ENCODE measurements around the gene FKRP. TPM values are rescaled to one million over a fixed set of nuclear protein-coding genes. Genes with fewer than 3 reads are reported as not detected.

FKRP gene
- total RNA-seq, 1 experiment from 2014 or later, result 19.4 TPM

- H2AFZ ChIP-seq (ENCODE audit: low read depth, low read length, poor library complexity, severe bottlenecking), result no peak overlapping the region
- H3K36me3 ChIP-seq (ENCODE audit: control insufficient read depth in 1 of 2, insufficient read depth in 2 of 2, low read length in 2 of 2), result peaks cover 36 to 39% of the 10 kb centered on the region in 2 experiments
- CTCF ChIA-PET, result interaction anchor here (1.3 kb wide), 1 partner anchor 22 kb away, joined by 3 read pairs; no protein-coding TSS in a partner anchor
- no peaks in the 10 kb centered on the region for H3K9me3 ChIP-seq (ENCODE audit: control insufficient read depth in 1 of 2, insufficient read depth in 1 of 2, low read depth in 1 of 2, low read length in 2 of 2)
- no peak overlapping the region for H3K4me3 ChIP-seq (replicated peaks in 1 of 2; ENCODE audit: low read depth in 1 of 2, low read length in 2 of 2)
- H3K4me2 ChIP-seq (ENCODE audit: low read length), result no peak overlapping the region
- POLR2A ChIA-PET, result interaction anchor here (0.8 kb wide), 1 partner anchor 9 kb away, joined by 3 read pairs; no protein-coding TSS in a partner anchor
- H3K27ac ChIP-seq (ENCODE audit: low read depth, low read length), result no peak overlapping the region
- DNase-seq (ENCODE audit: low read depth, low spot score), result no peak
- BruUV-seq (replicated peaks), result no TSS peak
- peaks cover 4 to 11% of the 10 kb centered on the region in 2 experiments; a peak in 3 of 4 replicates for H3K4me1 ChIP-seq (ENCODE audit: control insufficient read depth in 1 of 2, insufficient read depth in 2 of 2, low read length in 2 of 2)
- no peaks in the 10 kb centered on the region for H3K9me2 ChIP-seq (ENCODE audit: insufficient read depth)
- 0 out of 2 replicates have a peak, but pooled peaks cover 7% of the 10 kb centered on the region for H4K20me1 ChIP-seq (ENCODE audit: insufficient read depth)
- no peaks in the 10 kb centered on the region for H3K27me3 ChIP-seq (ENCODE audit: insufficient read depth, low read length)
- no peak for ATAC-seq
- H3K79me2 ChIP-seq (ENCODE audit: insufficient read depth, low read length), result peaks cover 34% of the 10 kb centered on the region; the same call in 1 of the 2 replicates
- TF ChIP-seq CEBPB (IDR thresholded peaks at IDR 0.05; ENCODE audit: low read depth) (no peak), FOSL1 (IDR thresholded peaks at IDR 0.05; ENCODE audit: low read depth) (no peak), ZBTB33 (IDR thresholded peaks at IDR 0.05; ENCODE audit: extremely low read depth, insufficient replicate concordance, low read length) (no peak), EZH2phosphoT487 (IDR thresholded peaks at IDR 0.05; ENCODE audit: borderline replicate concordance) (no peak), TCF7L2 (IDR thresholded peaks at IDR 0.05; ENCODE audit: borderline replicate concordance, extremely low read depth, insufficient read depth, insufficient read length) (no peak), JUND (IDR thresholded peaks at IDR 0.05) (no peak), ZFX (IDR thresholded peaks at IDR 0.05) (no peak), SRF (IDR thresholded peaks at IDR 0.05; ENCODE audit: low read depth) (no peak), ELF1 (IDR thresholded peaks at IDR 0.05; ENCODE audit: borderline replicate concordance, low read depth) (no peak), EGR1 (IDR thresholded peaks at IDR 0.05; ENCODE audit: low read depth) (no peak), ATF3 (IDR thresholded peaks at IDR 0.05) (no peak), ZNF274 (IDR thresholded peaks at IDR 0.05; ENCODE audit: low read depth, low read length) (no peak), YY1 (IDR thresholded peaks at IDR 0.05; ENCODE audit: extremely low read depth, insufficient replicate concordance, low read depth, low read length) (no peak), CBX3 (IDR thresholded peaks at IDR 0.05; ENCODE audit: low read depth) (no peak), EZH2 (IDR thresholded peaks at IDR 0.05) (no peak), MAX (IDR thresholded peaks at IDR 0.05) (no peak), SIN3A (IDR thresholded peaks at IDR 0.05; ENCODE audit: low read depth) (no peak), REST (IDR thresholded peaks at IDR 0.05; ENCODE audit: low read depth) (no peak)
- no peak overlapping the region for H3K9ac ChIP-seq (ENCODE audit: low read length)
- intact Hi-C loops (cut with micrococcal nuclease), result no loop called here
- RAD21 ChIA-PET (ENCODE audit: low non-redundant PET in 1 of 2, low total read pairs in 2 of 2, uncharacterized antibody in 2 of 2, unreplicated experiment in 2 of 2), result no interaction called here
These were observed 29.9 kb downstream of the FKRP start for GRCh38 chr19:46775642-46776258.
